ENCODE measurements around the gene NLRP14. TPM values are rescaled to one million over a fixed set of nuclear protein-coding genes. Genes with fewer than 3 reads are reported as not detected.

NLRP14 gene
- total RNA-seq, 1 donor from 2014 or later = not detected

GRCh38 chr11:7080900-7081299, 60.6 kb downstream of the NLRP14 start:
- Histone ChIP-seq H3K36me3 (ENCODE audit: control insufficient read depth, insufficient read depth, low read length) (no peaks in the 10 kb centered on the region), H3K27me3 (ENCODE audit: control insufficient read depth, insufficient read depth, low read length) (no peaks in the 10 kb centered on the region), H3K4me3 (ENCODE audit: low read depth, low read length) (no peak overlapping the region)
- no peak for TF ChIP-seq CTCF (IDR thresholded peaks at IDR 0.05; ENCODE audit: insufficient read depth, low read length, poor library complexity, severe bottlenecking)
- no peak for DNase-seq (ENCODE audit: low read depth)

- Histone ChIP-seq H3K36me3 (ENCODE audit: control insufficient read depth, insufficient read depth, low read length) (no peaks in the 10 kb centered on the region), H3K27me3 (ENCODE audit: control insufficient read depth, insufficient read depth, low read length) (no peaks in the 10 kb centered on the region), H3K4me3 (ENCODE audit: low read depth, low read length) (no peak overlapping the region)
- no peak for DNase-seq (ENCODE audit: low read depth)
- no peak for TF ChIP-seq CTCF (IDR thresholded peaks at IDR 0.05; ENCODE audit: insufficient read depth, low read length, poor library complexity, severe bottlenecking)
These were observed 61.2 kb downstream of the NLRP14 start for GRCh38 chr11:7081441-7081840.

GRCh38 chr11:7088921-7089320, 68.6 kb downstream of the NLRP14 start, which contains the start of gene RBMXL2:
Gene RBMXL2, plus strand, starts transcription at chr11:7088998. Its CDS starts 123 bp downstream, at chr11:7089121.
- no peak for TF ChIP-seq CTCF (IDR thresholded peaks at IDR 0.05; ENCODE audit: insufficient read depth, low read length, poor library complexity, severe bottlenecking)

GRCh38 chr11:7089328-7090251, 69.3 kb downstream of the NLRP14 start:
- Histone ChIP-seq H3K36me3 (ENCODE audit: control insufficient read depth, insufficient read depth, low read length) (no peaks in the 10 kb centered on the region), H3K27me3 (ENCODE audit: control insufficient read depth, insufficient read depth, low read length) (peaks cover 4% of the 10 kb centered on the region), H3K4me3 (ENCODE audit: low read depth, low read length) (no peak overlapping the region)
- TF ChIP-seq CTCF (IDR thresholded peaks at IDR 0.05; ENCODE audit: insufficient read depth, low read length, poor library complexity, severe bottlenecking) = no peak
- DNase-seq (ENCODE audit: low read depth) = no peak

More at GRCh38 chr11:7088921-7089320, 68.6 kb downstream of the NLRP14 start, which contains the start of gene RBMXL2:
- Histone ChIP-seq H3K36me3 (ENCODE audit: control insufficient read depth, insufficient read depth, low read length) (no peaks in the 10 kb centered on the region), H3K4me3 (ENCODE audit: low read depth, low read length) (no peak within 1 kb of the TSS), H3K27me3 (ENCODE audit: control insufficient read depth, insufficient read depth, low read length) (peaks cover 4% of the 10 kb centered on the region)
- no peak for DNase-seq (ENCODE audit: low read depth)

GRCh38 chr11:7098235-7098832, 78.1 kb downstream of the NLRP14 start:
- peak; percentile 1 for DNase-seq (ENCODE audit: low read depth)
- Histone ChIP-seq H3K27me3 (ENCODE audit: control insufficient read depth, insufficient read depth, low read length) (peaks cover 4% of the 10 kb centered on the region), H3K36me3 (ENCODE audit: control insufficient read depth, insufficient read depth, low read length) (no peaks in the 10 kb centered on the region), H3K4me3 (ENCODE audit: low read depth, low read length) (no peak overlapping the region)
- peak; percentile 47 for TF ChIP-seq CTCF (IDR thresholded peaks at IDR 0.05; ENCODE audit: insufficient read depth, low read length, poor library complexity, severe bottlenecking)

All from kidney epithelial cell (primary cell).